Prostate gland (tissue), 2 donors: ENCODE data around the gene GAB4. TPM values are rescaled to one million over a fixed set of nuclear protein-coding genes. Genes with fewer than 3 reads are reported as not detected.
"Not testable (repeated sequence)": the region's sequence is repeated elsewhere in the genome, so short reads cannot be mapped to it uniquely, and the experiment has no call there.

Experiments
- DNase-seq: peaks from one replicate; pipeline ENCODE4 v3.0.0-alpha.2; 2019; ENCODE audit warnings: low spot score
- H3K27ac ChIP-seq, 2 donors: fragments of 200-600 bp; sonication (generic); 2 replicates each; pipeline ENCODE4 v1.5.1; 2017 to 2019
- H3K27me3 ChIP-seq: fragments of 200-600 bp; sonication (generic); replicated peaks from 2 replicates; pipeline ENCODE4 v1.5.1; 2019; ENCODE audit not compliant: insufficient read depth
- H3K36me3 ChIP-seq, 2 donors: fragments of 200-600 bp; sonication (generic); 1 replicate in 1 of 2; 2 replicates in 1 of 2; pipeline versions ENCODE4 v1.5.1 to v1.8.1; 2017 to 2019
- H3K4me1 ChIP-seq: fragments of 200-600 bp; sonication (generic); replicated peaks from 2 replicates; pipeline ENCODE4 v1.5.1; 2019
- H3K4me3 ChIP-seq, 2 donors: fragments of 200-600 bp; sonication (generic); 2 replicates each; pipeline ENCODE4 v1.5.1; 2017 to 2019
- H3K9me3 ChIP-seq: fragments of 200-600 bp; sonication (generic); 2 replicates; pipeline ENCODE4 v1.5.1; 2017
- POLR2A ChIP-seq: fragments of 450-650 bp; IDR thresholded peaks from one replicate; pipeline ENCODE4 v1.6.1; 2016; ENCODE audit warnings: antibody characterized with exemption, mild to moderate bottlenecking
- POLR2AphosphoS5 ChIP-seq: sonication (generic); formaldehyde crosslinking; IDR thresholded peaks from one replicate; pipeline ENCODE4 v1.6.1; 2017; ENCODE audit warnings: antibody characterized with exemption
- WGBS: methylation state at CpG from one replicate; pipeline ENCODE4 v1.1.5; 2018; 5-methylcytosine and 5-hydroxymethylcytosine counted together
- intact Hi-C: fragments of 100-400 bp; cut with DNase I; formaldehyde crosslinking; loops from one replicate; pipeline ENCODE4 v1.14.2; 2022
- total RNA-seq, 2 donors: library from RNA; depleted of rRNA; stranded (reverse); fragments of >200 nt; gene quantifications; one replicate each; pipeline ENCODE4 v1.1.0, GENCODE V29; 2016
- TF ChIP-seq, protein P1 (sequence below), 4 experiments: fragments of 200-600 bp in 2 of 4; fragments of 450-650 bp in 2 of 4; sonication (generic) in 2 of 4; IDR thresholded peaks; 1 replicate in 3 of 4; 2 replicates in 1 of 4; pipeline ENCODE4 v1.5.1; 2016 to 2019; ENCODE audit warnings: antibody characterized with exemption in 4 of 4, mild to moderate bottlenecking in 2 of 4, moderate library complexity in 2 of 4

Gene GAB4
- total RNA-seq, 2 donors from 2014 or later = 3.4 TPM; not detected in 1

DNA sequence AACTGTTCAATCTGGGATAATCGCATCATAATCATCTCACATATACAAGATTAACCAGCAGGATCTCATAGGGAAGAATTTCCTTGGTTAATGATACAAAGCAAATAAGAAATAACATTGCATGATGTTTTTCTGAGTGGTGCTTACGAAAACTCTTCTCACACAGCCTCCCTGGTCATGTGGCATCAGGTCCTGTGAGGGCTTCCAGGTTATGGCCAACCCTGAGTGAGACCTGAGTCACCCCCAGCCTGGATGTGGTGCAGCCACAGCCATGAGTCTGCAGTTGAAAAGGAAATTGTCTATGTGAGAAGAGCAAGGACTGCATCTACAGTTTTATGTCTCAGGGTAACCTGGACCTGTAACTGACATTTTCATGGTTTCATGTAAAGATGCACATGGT lies 92.3 kb downstream of the GAB4 start:
- DNase-seq = no peak
- WGBS = 79% methylated on average over 2 of the region's 2 CpGs
- Histone ChIP-seq H3K27me3 (no peaks in the 10 kb centered on the region), H3K36me3 (no peaks in the 10 kb centered on the region), H3K27ac (no peak overlapping the region), H3K4me3 (no peak overlapping the region), H3K4me1 (no peaks in the 10 kb centered on the region), H3K9me3 (no peaks in the 10 kb centered on the region)
- intact Hi-C loops = loop anchor here (10.0 kb wide), 1 partner anchor 139 kb away; no protein-coding TSS in a partner anchor
- TF ChIP-seq, protein P1, sequence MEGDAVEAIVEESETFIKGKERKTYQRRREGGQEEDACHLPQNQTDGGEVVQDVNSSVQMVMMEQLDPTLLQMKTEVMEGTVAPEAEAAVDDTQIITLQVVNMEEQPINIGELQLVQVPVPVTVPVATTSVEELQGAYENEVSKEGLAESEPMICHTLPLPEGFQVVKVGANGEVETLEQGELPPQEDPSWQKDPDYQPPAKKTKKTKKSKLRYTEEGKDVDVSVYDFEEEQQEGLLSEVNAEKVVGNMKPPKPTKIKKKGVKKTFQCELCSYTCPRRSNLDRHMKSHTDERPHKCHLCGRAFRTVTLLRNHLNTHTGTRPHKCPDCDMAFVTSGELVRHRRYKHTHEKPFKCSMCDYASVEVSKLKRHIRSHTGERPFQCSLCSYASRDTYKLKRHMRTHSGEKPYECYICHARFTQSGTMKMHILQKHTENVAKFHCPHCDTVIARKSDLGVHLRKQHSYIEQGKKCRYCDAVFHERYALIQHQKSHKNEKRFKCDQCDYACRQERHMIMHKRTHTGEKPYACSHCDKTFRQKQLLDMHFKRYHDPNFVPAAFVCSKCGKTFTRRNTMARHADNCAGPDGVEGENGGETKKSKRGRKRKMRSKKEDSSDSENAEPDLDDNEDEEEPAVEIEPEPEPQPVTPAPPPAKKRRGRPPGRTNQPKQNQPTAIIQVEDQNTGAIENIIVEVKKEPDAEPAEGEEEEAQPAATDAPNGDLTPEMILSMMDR (IDR thresholded peaks at IDR 0.05) = no peak
- TF ChIP-seq POLR2AphosphoS5 (no peak), POLR2A (no peak)

DNA sequence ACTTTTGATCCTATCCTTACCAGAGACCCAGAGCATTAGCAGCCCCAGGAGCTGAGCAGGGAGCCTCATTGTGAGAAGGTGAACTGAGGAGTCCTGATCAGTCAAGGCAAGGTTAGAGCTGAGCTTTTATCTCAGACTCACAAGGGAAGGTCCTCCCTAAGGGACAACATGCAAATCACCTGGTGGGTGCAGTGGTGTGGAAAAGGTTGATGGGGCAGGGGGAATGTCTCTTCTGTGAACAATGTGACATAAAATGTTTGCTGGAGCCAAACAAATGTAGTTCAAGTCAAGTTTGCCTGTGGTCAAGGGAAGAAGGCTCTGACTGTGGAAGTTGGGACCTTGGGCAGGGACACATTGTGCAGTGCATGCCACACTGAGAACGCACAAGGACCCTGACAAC lies 93.1 kb downstream of the GAB4 start:
- DNase-seq, H3K36me3 ChIP-seq, H3K4me3 ChIP-seq, H3K27ac ChIP-seq, H3K27me3 ChIP-seq, H3K4me1 ChIP-seq, H3K9me3 ChIP-seq: not testable (repeated sequence)
- intact Hi-C loops = loop anchor here (10.0 kb wide), 1 partner anchor 140 kb away; no protein-coding TSS in a partner anchor
- 80% methylated on average over 1 of the region's 1 CpG for WGBS

DNA sequence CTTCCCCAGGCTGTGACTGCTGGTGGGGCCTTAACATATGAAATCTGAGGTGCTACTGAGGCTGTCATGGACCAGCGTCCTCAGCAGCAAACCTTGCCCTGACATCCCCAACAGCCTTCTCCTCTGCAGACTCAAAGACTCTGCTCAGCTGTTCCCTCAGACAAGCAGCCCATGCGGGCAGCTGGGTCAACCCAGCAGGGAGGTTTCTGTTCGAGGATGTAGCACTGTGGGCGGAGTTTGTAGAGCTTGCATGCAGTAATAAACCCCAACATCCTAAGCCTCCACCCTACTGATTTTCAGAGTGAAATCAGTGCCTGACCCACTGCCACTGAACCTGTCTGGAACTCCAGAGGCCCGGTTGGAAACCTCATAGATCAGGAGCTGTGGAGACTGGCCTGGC lies 94.0 kb downstream of the GAB4 start:
- Histone ChIP-seq H3K9me3 (no peaks in the 10 kb centered on the region), H3K27ac (no peak overlapping the region), H3K36me3 (no peaks in the 10 kb centered on the region), H3K27me3 (no peaks in the 10 kb centered on the region), H3K4me1 (no peaks in the 10 kb centered on the region), H3K4me3 (no peak overlapping the region)
- 38% methylated on average over 5 of the region's 5 CpGs for WGBS
- TF ChIP-seq, protein P1 (IDR thresholded peaks at IDR 0.05) = no peak
- TF ChIP-seq POLR2AphosphoS5 = no peak
- no peak for TF ChIP-seq POLR2A
- DNase-seq = no peak
- intact Hi-C loops = loop anchor here (10.0 kb wide), 1 partner anchor 141 kb away; no protein-coding TSS in a partner anchor

DNA sequence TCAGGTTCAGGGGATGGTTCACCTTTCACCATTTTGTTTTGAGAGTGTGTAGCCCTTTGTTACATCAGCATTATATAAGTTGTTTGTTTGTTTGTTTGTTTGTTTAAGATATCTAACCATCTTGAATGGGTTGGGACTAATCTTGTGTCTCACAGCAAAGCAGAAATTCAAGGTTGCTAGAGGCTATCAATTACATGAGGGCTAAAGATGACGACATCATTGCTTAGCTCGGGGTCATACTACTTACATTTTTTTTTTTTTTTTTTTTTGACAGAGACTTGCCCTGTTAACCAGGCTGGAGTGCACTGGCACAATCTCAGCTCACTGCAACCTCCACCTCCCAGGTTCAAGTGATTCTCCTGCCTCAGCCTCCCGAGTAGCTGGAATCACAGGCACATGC lies 95.7 kb downstream of the GAB4 start:
- Histone ChIP-seq H3K4me1 (no peaks in the 10 kb centered on the region), H3K9me3 (no peaks in the 10 kb centered on the region), H3K36me3 (no peaks in the 10 kb centered on the region), H3K4me3 (no peak overlapping the region), H3K27ac (no peak overlapping the region), H3K27me3 (no peaks in the 10 kb centered on the region)
- WGBS = 78% methylated on average over 3 of the region's 3 CpGs
- no peak for TF ChIP-seq POLR2A
- TF ChIP-seq, protein P1 (IDR thresholded peaks at IDR 0.05) = no peak
- TF ChIP-seq POLR2AphosphoS5 = no peak
- intact Hi-C loops = loop anchor here (10.0 kb wide), 1 partner anchor 143 kb away; no protein-coding TSS in a partner anchor
- DNase-seq = no peak

Other genes with a start within 250 kb of the GAB4 start
- under 1 TPM in 1 of 2 donors, not detected in 1; 0.74 TPM for gene XKR3, start 182.8 kb downstream of the GAB4 start, total RNA-seq
- 10 to 100 TPM; 16.1 to 17.4 TPM for gene IL17RA, start 76.8 kb upstream of the GAB4 start, total RNA-seq
- gene TMEM121B, start 113.1 kb upstream of the GAB4 start, total RNA-seq = 10 to 100 TPM in 1 of 2 donors, 1 to 10 TPM in 1; 7.6 to 15.5 TPM
- 10 to 100 TPM; 38.7 to 51.6 TPM for gene HDHD5, start 151.1 kb upstream of the GAB4 start, total RNA-seq
- gene ADA2, start 211.2 kb upstream of the GAB4 start, total RNA-seq = 10 to 100 TPM; 11.8 to 42.9 TPM